GM20000 (cell line): Measurements from ENCODE around the gene WNT10A.
A peak's percentile ranks its signal among the peaks of the same experiment; 100 is the strongest.

Experiments used
- DNase-seq: peaks from one replicate; pipeline ENCODE4 v3.0.0; 2012; ENCODE audit warnings: low spot score
- TF ChIP-seq, protein P1 (sequence below): IDR thresholded peaks from 2 replicates; pipeline ENCODE4 v1.5.1; 2012; ENCODE audit warnings: mild to moderate bottlenecking, control low read depth; ENCODE audit errors: extremely low read depth, missing control alignments

The WNT10A gene

DNA sequence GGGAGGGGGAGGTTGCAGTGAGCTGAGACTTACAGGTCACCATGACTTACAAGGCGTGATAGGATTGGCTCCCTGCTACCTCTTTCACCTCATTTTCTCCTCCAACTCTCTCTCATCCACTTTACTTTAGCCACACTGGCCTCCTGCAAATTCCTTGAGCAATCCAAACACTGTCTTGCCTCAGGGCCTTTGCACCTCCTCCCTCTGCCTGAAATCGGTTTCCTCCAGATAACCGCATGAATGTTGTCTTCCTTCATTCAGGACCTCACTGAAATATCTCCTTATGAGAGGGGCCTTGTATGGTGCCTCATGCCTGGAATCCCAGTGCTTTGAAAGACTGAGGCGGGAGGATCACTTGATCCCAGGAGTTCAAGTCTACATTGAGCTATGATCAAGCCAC is 21.8 kb downstream of the WNT10A start:
- DNase-seq: no peak
- TF ChIP-seq, protein P1, sequence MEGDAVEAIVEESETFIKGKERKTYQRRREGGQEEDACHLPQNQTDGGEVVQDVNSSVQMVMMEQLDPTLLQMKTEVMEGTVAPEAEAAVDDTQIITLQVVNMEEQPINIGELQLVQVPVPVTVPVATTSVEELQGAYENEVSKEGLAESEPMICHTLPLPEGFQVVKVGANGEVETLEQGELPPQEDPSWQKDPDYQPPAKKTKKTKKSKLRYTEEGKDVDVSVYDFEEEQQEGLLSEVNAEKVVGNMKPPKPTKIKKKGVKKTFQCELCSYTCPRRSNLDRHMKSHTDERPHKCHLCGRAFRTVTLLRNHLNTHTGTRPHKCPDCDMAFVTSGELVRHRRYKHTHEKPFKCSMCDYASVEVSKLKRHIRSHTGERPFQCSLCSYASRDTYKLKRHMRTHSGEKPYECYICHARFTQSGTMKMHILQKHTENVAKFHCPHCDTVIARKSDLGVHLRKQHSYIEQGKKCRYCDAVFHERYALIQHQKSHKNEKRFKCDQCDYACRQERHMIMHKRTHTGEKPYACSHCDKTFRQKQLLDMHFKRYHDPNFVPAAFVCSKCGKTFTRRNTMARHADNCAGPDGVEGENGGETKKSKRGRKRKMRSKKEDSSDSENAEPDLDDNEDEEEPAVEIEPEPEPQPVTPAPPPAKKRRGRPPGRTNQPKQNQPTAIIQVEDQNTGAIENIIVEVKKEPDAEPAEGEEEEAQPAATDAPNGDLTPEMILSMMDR: no peak

DNA sequence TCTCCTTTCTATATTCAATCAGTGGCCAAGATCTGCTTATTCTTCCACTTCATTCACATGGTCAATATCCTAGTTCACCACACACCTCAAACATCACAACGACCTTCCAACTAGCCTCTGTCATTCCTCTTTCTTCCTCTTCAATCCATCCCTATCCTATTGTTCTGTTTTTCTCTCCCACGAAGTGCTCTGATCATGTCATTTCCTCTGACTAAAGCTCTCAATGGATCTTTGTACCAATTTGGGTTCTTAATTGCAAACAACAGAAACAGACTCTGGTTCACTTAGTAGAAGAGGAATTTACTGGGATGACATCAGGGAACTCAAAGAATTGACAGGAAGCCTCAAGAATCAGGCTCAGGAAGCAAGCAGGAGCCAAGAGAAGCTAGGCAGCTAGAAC is 23.5 kb downstream of the WNT10A start:
- TF ChIP-seq, protein P1: no peak
- DNase-seq: no peak

DNA sequence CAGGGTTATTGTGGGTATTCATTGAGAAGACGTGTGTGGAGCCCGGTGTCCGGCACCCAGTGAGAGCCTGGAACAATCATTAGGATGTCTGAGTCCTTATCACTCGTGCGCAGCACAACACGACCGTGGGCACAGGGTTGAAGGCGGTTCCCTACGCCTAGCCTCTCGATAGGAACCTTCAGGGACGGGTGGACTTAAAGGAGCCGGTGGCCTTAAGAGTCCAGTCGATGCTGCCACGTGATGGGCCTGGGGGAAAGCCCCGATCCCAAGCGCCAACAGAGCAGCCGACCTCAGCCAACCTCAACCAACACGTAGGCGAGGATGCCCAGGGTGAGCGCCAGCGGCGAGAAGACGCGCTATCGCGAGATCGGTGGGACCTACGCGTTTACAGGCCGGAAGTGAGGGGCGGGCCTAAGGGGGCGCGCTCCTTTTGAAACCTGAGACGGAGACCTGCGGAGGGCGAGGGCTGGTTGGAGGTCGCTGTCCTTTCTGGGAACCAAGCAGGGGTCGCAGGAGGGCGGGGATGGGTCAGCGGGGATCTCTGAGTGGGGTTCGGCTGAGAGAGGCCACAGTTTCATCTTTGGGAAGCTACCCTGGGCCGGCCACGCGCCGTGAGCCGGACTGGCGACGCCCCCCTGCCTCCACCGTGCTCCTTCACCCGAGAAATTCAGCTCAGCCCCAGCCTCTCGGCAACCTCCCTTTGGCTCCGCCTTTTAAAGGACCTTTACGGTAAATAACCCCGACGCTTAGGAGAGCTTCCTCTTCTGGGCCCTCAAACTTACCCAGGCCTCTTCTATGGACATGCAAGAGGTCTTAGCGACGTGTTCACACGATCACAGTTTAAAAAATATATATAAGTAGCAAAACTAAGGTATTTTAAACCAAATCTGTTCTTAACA is 28.3 kb downstream of the WNT10A start:
- DNase-seq: peak; percentile 89
- TF ChIP-seq, protein P1: no peak

DNA sequence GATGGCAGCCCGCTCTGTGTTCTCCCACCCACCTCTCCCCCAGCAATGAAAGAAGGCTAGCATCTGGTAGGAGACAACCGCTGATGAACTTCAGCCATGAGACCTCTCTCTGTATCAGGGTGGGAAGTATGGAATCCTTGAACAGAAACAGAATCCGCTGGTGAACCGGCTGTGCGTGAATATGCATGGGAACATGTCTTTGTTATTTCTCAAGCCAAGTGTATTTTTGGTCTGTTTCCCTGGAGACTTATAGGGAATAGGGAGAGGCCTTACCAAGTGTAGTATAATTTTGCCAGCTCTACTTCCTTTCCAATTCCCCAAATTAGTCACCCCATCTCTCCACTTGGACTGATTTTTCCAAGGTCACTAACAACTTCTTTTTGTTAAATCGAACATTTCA is 30.1 kb downstream of the WNT10A start:
- TF ChIP-seq, protein P1: no peak
- DNase-seq: no peak

DNA sequence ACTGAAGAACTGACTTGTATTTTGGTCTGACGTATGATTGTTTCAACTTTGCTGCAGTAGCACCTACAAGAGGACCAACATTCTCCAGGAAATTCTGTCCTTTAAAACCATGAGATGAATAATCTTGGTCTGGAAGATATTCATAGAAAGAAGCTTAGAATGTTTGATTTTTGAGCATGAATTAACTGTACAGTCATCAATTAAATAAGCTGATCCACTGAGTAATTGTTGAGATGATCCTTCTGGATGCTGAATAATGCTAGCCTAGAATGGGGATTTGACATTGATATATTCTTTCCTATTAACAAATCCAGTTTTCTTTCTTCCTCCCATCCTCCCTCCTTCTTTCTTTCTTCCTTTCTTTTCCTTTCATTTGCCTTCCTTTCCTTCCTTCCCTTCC is 39.9 kb downstream of the WNT10A start:
- no peak for DNase-seq
- TF ChIP-seq, protein P1: no peak

DNA sequence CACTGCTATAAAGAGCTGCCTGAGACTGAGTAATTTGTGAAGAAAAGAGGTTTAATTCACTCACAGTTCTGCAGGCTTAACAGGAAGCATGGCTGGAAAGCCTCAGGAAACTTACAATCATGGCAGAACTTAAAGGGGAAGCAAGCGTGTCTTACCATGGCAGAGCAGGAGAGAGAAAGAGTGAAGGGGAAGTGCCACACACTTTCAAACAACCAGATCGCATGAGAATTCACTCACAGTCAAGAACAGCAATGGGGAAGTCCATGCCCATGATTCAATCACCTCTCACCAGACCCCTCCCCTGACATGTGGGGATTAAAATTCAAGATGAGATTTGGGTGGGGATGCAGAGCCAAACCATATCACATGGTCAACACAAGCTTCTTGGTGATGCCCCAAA is 44.1 kb downstream of the WNT10A start:
- no peak for DNase-seq
- TF ChIP-seq, protein P1: no peak

DNA sequence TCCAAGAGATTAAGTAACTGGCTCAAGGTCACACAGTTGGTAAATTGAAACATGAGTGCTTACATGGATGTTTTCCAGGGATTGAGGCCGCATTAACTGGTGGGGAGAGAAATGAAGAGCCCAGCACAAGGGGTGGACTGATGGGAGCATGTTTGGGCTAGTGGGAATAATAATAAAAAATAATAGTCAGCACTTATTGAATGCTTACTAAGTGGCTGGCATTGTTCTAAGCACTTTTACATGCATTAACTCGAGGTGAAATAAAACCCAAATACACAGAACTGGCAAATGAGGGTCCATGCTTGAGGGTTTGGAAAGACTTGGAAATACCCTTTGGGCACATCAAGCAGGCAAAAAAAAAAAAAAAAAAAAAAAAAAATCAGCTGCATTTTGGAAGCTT is 44.8 kb downstream of the WNT10A start:
- no peak for DNase-seq
- TF ChIP-seq, protein P1: no peak
